Measurements from ENCODE around the gene HEATR5B. TPM values are rescaled to one million over a fixed set of nuclear protein-coding genes. Genes with fewer than 3 reads are reported as not detected.

The HEATR5B gene
- total RNA-seq, 1 experiment from 2014 or later, result 14.5 TPM

- peaks cover 84% of the 10 kb centered on the region for H3K36me3 Mint-ChIP-seq (ENCODE audit: insufficient read depth, unreplicated experiment)
- no peak overlapping the region for H3K4me3 Mint-ChIP-seq (ENCODE audit: unreplicated experiment)
- H3K9me3 Mint-ChIP-seq (ENCODE audit: unreplicated experiment), result no peaks in the 10 kb centered on the region
- BruUV-seq (replicated peaks), result no TSS peak
- DNase-seq (ENCODE audit: unreplicated experiment), result no peak
- TF ChIP-seq CTCF (IDR thresholded peaks at IDR 0.05; ENCODE audit: unreplicated experiment), result no peak
- intact Hi-C loops (cut with micrococcal nuclease), result no loop called here
- no peaks in the 10 kb centered on the region for H3K4me1 Mint-ChIP-seq (ENCODE audit: insufficient read depth, unreplicated experiment)
- ChIA-PET POLR2A (no interaction called here), CTCF (interaction anchor here (0.7 kb wide), 1 partner anchor 701 kb away, joined by 4 read pairs; no protein-coding TSS in a partner anchor)
- no peak overlapping the region for H3K27ac Mint-ChIP-seq (ENCODE audit: low read depth, unreplicated experiment)
- H3K27me3 Mint-ChIP-seq (ENCODE audit: insufficient read depth, unreplicated experiment), result no peaks in the 10 kb centered on the region
Observed at GRCh38 chr2:37117566-37117965, 33.4 kb upstream of the HEATR5B start.

GRCh38 chr2:37111958-37112357 is 27.8 kb upstream of the HEATR5B start:
- H3K36me3 Mint-ChIP-seq (ENCODE audit: insufficient read depth, unreplicated experiment), result peaks cover 81% of the 10 kb centered on the region
- no peak for DNase-seq (ENCODE audit: unreplicated experiment)

GRCh38 chr2:37110306-37111212 is 26.4 kb upstream of the HEATR5B start:
- DNase-seq (ENCODE audit: unreplicated experiment), result peak; percentile 9
- Mint-ChIP-seq H3K4me3 (ENCODE audit: unreplicated experiment) (no peak overlapping the region), H3K27ac (ENCODE audit: low read depth, unreplicated experiment) (no peak overlapping the region), H3K9me3 (ENCODE audit: unreplicated experiment) (no peaks in the 10 kb centered on the region), H3K4me1 (ENCODE audit: insufficient read depth, unreplicated experiment) (no peaks in the 10 kb centered on the region), H3K36me3 (ENCODE audit: insufficient read depth, unreplicated experiment) (peaks cover 81% of the 10 kb centered on the region), H3K27me3 (ENCODE audit: insufficient read depth, unreplicated experiment) (no peaks in the 10 kb centered on the region)
- no peak for TF ChIP-seq CTCF (IDR thresholded peaks at IDR 0.05; ENCODE audit: unreplicated experiment)
- intact Hi-C loops (cut with micrococcal nuclease), result no loop called here
- ChIA-PET CTCF (no interaction called here), POLR2A (no interaction called here)
- no TSS peak for BruUV-seq (replicated peaks)

More at GRCh38 chr2:37111958-37112357, 27.8 kb upstream of the HEATR5B start:
- Mint-ChIP-seq H3K27me3 (ENCODE audit: insufficient read depth, unreplicated experiment) (no peaks in the 10 kb centered on the region), H3K9me3 (ENCODE audit: unreplicated experiment) (no peaks in the 10 kb centered on the region), H3K27ac (ENCODE audit: low read depth, unreplicated experiment) (no peak overlapping the region), H3K4me3 (ENCODE audit: unreplicated experiment) (no peak overlapping the region), H3K4me1 (ENCODE audit: insufficient read depth, unreplicated experiment) (no peaks in the 10 kb centered on the region)
- ChIA-PET POLR2A (no interaction called here), CTCF (interaction anchor here (0.7 kb wide), 1 partner anchor 209 kb away, joined by 3 read pairs; no protein-coding TSS in a partner anchor)
- no peak for TF ChIP-seq CTCF (IDR thresholded peaks at IDR 0.05; ENCODE audit: unreplicated experiment)
- intact Hi-C loops (cut with micrococcal nuclease), result no loop called here
- BruUV-seq (replicated peaks), result no TSS peak

- POLR2A ChIA-PET, result no interaction called here
- no peak overlapping the region for H3K4me3 Mint-ChIP-seq (ENCODE audit: unreplicated experiment)
- CTCF ChIA-PET, result interaction anchor here (0.6 kb wide), 1 partner anchor 32 kb away, joined by 3 read pairs; no protein-coding TSS in a partner anchor
- peaks cover 79% of the 10 kb centered on the region for H3K36me3 Mint-ChIP-seq (ENCODE audit: insufficient read depth, unreplicated experiment)
- TF ChIP-seq CTCF (IDR thresholded peaks at IDR 0.05; ENCODE audit: unreplicated experiment), result no peak
- no peaks in the 10 kb centered on the region for H3K4me1 Mint-ChIP-seq (ENCODE audit: insufficient read depth, unreplicated experiment)
- H3K27ac Mint-ChIP-seq (ENCODE audit: low read depth, unreplicated experiment), result no peak overlapping the region
- H3K9me3 Mint-ChIP-seq (ENCODE audit: unreplicated experiment), result no peaks in the 10 kb centered on the region
- no peaks in the 10 kb centered on the region for H3K27me3 Mint-ChIP-seq (ENCODE audit: insufficient read depth, unreplicated experiment)
- no peak for DNase-seq (ENCODE audit: unreplicated experiment)
- intact Hi-C loops (cut with micrococcal nuclease), result no loop called here
- no TSS peak for BruUV-seq (replicated peaks)
Observed at GRCh38 chr2:37109523-37109922, 25.4 kb upstream of the HEATR5B start.
